ENCODE results near the gene GAD1.

GAD1 gene

GRCh38 chr2:170818752-170819470 lies 2.2 kb downstream of the GAD1 start:
- H3K4me2 ChIP-seq (ENCODE audit: low read depth, low read length), result no peak overlapping the region
- peaks cover 19% of the 10 kb centered on the region for H3K4me1 ChIP-seq (ENCODE audit: low read length)
- no peaks in the 10 kb centered on the region for H3K36me3 ChIP-seq (replicated peaks; ENCODE audit: insufficient read depth, low read length)
- no peaks in the 10 kb centered on the region for H3K79me2 ChIP-seq (ENCODE audit: low read length)
- no peaks in the 10 kb centered on the region for H3K9me3 ChIP-seq (replicated peaks; ENCODE audit: insufficient read depth, low read length)
- H3K4me3 ChIP-seq (ENCODE audit: low read length), result no peak overlapping the region
- H4K20me1 ChIP-seq (ENCODE audit: insufficient read depth, low read length), result no peaks in the 10 kb centered on the region
- H3K27me3 ChIP-seq (replicated peaks; ENCODE audit: insufficient read depth, low read length), result peaks cover 71% of the 10 kb centered on the region
- no peak for DNase-seq
- no peaks in the 10 kb centered on the region for H3K9me2 ChIP-seq (replicated peaks; ENCODE audit: insufficient read depth, low read length)
- no peak overlapping the region for H3K27ac ChIP-seq (ENCODE audit: low read length)
- no peak overlapping the region for H3K9ac ChIP-seq (ENCODE audit: low read length)
- no peak overlapping the region for H2AFZ ChIP-seq (ENCODE audit: low read length)
- H3F3A ChIP-seq (ENCODE audit: insufficient read depth, low read length), result no peaks in the 10 kb centered on the region
- TF ChIP-seq EZH2 (optimal IDR thresholded peaks at IDR 0.05; ENCODE audit: low read depth, low read length), result no peak

DNA sequence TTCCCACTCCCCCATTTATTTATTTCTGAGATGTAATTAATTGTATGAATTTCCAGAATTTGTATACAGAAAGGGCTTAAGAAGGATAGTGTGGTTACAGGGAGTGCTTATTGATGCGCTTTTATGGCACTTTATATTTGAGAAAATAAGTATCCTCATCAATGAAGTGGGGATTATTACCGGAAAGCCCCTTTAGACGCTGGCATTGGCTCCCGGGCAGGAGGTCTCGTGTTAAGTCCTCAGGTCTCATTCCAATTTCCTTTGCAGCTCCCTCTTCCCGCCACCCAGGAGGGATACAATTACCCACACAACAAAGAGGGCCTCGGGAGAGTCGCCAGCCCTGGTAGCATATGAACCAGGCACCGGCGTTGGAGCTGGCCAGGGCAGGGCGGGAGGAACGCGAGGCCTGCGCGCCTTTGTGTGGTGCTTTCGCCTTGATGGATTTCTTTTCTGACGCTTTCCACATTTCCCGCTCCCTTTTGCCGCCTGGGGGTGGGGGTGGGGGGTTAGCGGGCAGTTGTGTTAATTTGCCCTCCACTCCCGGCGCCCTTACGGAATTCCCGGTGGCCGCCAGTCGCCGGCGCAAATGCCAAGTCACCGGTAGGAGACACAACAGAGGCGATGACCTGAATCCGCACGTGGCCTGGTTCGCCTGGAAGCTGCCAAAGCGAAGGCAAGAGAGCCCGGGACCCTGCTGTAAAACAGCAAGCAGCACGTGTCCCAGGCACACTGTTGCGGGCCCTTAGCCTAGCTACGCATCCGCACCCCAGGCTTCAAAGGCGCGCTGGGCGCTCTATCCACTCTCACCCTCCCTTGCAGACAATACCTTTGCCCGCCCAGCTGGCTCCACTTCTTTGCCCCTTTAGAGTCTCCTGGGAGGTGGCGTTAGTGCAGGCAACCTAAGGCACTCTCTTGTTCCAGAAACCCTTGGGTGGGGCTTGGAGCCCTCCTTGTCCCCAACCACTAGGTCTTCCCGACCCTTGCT lies 3.3 kb downstream of the GAD1 start:
- H3K4me3 ChIP-seq (ENCODE audit: low read length), result peak overlapping the region; percentile 38
- H3K27ac ChIP-seq (ENCODE audit: low read length), result no peak overlapping the region
- no peaks in the 10 kb centered on the region for H3K36me3 ChIP-seq (replicated peaks; ENCODE audit: insufficient read depth, low read length)
- H3K9ac ChIP-seq (ENCODE audit: low read length), result no peak overlapping the region
- peak overlapping the region; percentile 82 for H3K4me2 ChIP-seq (ENCODE audit: low read depth, low read length)
- H4K20me1 ChIP-seq (ENCODE audit: insufficient read depth, low read length), result no peaks in the 10 kb centered on the region
- no peaks in the 10 kb centered on the region for H3K9me3 ChIP-seq (replicated peaks; ENCODE audit: insufficient read depth, low read length)
- H3K27me3 ChIP-seq (replicated peaks; ENCODE audit: insufficient read depth, low read length), result peaks cover 60% of the 10 kb centered on the region
- no peaks in the 10 kb centered on the region for H3K79me2 ChIP-seq (ENCODE audit: low read length)
- H3K4me1 ChIP-seq (ENCODE audit: low read length), result peaks cover 19% of the 10 kb centered on the region
- DNase-seq, result no peak
- TF ChIP-seq EZH2phosphoT487 (IDR thresholded peaks at IDR 0.05; ENCODE audit: low read length), result no peak
- no peak for TF ChIP-seq EZH2 (optimal IDR thresholded peaks at IDR 0.05; ENCODE audit: low read depth, low read length)
- TF ChIP-seq CTCF (IDR thresholded peaks at IDR 0.05; ENCODE audit: low read length), result no peak
- H3F3A ChIP-seq (ENCODE audit: insufficient read depth, low read length), result no peaks in the 10 kb centered on the region
- no peaks in the 10 kb centered on the region for H3K9me2 ChIP-seq (replicated peaks; ENCODE audit: insufficient read depth, low read length)
- no peak overlapping the region for H2AFZ ChIP-seq (ENCODE audit: low read length)

- TF ChIP-seq EZH2 (optimal IDR thresholded peaks at IDR 0.05; ENCODE audit: low read depth, low read length), result no peak
- no peak for TF ChIP-seq EZH2phosphoT487 (IDR thresholded peaks at IDR 0.05; ENCODE audit: low read length)
- no peak for TF ChIP-seq CTCF (IDR thresholded peaks at IDR 0.05; ENCODE audit: low read length)
- Histone ChIP-seq H4K20me1 (ENCODE audit: insufficient read depth, low read length) (no peaks in the 10 kb centered on the region), H3F3A (ENCODE audit: insufficient read depth, low read length) (no peaks in the 10 kb centered on the region), H3K9ac (ENCODE audit: low read length) (no peak overlapping the region), H3K4me1 (ENCODE audit: low read length) (peaks cover 16% of the 10 kb centered on the region), H3K4me3 (ENCODE audit: low read length) (peak overlapping the region; percentile 38), H3K27ac (ENCODE audit: low read length) (no peak overlapping the region), H3K36me3 (replicated peaks; ENCODE audit: insufficient read depth, low read length) (no peaks in the 10 kb centered on the region), H3K9me3 (replicated peaks; ENCODE audit: insufficient read depth, low read length) (no peaks in the 10 kb centered on the region), H3K27me3 (replicated peaks; ENCODE audit: insufficient read depth, low read length) (peaks cover 62% of the 10 kb centered on the region), H3K9me2 (replicated peaks; ENCODE audit: insufficient read depth, low read length) (no peaks in the 10 kb centered on the region), H2AFZ (ENCODE audit: low read length) (no peak overlapping the region), H3K4me2 (ENCODE audit: low read depth, low read length) (peak overlapping the region; percentile 82), H3K79me2 (ENCODE audit: low read length) (no peaks in the 10 kb centered on the region)
- peak; percentile 87 for DNase-seq
Observed at GRCh38 chr2:170820757-170821530, 4.3 kb downstream of the GAD1 start.

All from MM.1S (cell line).